ENCODE data around the gene FRMD4A.
"Not testable (repeated sequence)": the region's sequence is repeated elsewhere in the genome, so short reads cannot be mapped to it uniquely, and the experiment has no call there.

The FRMD4A gene

DNA sequence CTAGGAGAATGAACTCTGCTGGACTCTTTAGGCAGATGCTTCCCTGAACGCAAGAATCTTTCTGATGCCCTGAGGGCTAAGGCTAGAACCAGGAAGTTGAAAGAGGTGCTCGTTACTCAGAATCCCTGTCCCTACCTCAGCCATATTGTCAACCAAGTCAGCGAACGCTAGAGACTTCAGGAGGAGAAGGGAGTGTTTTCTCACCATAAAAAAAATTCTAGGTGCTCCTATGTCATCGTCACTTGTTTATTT, 384.6 kb downstream of the FRMD4A start:
- DNase-seq (ENCODE audit: low read depth): no peak

DNA sequence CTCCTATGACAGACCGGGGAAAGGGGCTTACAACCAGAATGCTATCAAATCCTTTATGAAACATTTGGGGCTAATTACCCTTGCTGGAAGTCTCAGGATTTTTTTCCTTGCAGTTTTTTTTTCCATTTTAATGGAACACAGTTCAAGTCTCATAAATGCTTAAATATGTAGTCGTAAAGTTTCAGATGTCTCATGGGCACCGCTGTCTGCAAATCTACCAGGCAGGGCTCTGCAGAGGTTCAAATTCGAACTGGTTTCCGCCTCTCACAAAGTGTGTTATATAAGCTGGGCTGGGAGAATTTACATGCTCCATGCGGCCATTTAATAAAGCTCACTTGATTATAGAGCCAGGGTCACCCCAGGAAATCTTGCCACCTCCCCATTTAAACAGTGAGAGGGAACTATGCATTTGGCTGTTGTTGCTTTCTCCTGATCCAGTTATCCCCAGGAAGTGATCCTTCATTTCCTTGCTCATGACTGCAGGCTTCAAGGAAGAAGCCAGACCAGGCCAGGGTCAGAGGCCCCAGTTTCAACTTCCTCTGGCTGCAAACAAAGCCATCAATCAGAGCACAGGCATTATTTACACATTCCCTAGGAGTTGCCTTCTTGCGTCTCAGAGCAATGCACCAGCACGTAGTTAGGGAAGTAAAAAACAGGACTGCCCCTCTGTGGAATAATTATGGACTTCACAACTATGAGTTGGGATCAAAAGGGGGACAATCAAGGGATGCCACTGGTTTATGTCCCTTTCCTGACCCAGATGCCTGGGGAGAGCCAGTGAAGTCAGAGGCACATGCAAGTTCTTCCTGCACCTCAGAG, 385.1 kb downstream of the FRMD4A start:
- no peak for DNase-seq (ENCODE audit: low read depth)

GRCh38 chr10:13944823-13945222, 385.9 kb downstream of the FRMD4A start:
- DNase-seq (ENCODE audit: low read depth): no peak

DNA sequence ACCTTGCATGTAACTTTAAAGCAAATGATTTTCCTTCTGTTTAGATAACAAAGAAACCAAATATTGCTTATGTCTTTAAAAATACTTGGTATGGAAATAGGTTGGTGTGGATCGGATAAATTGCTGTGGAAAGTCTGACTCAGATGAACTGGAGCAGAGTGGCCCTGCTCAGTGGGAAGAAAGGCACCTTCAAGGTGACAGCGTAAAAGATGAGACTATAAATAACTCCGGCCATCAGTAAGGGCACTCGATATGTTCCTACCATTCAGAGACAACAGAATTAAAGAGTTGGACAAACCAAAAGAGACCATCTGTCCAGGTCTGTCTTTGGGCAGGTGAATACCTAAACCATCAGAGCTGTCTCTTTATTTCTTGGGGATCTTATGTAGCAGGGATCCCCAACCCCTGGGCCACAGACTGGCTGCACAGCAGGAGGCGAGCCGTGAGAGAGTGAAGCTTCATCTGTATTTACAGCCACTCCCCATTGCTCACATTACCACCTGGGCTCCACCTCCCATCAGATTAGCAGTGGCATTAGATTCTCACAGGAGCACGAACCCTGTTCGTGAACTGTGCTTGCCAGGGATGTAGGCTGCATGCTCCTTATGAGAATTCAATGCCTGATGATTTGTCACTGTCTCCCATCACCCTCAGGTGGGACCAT, 386.9 kb downstream of the FRMD4A start:
- no peak for DNase-seq (ENCODE audit: low read depth)

DNA sequence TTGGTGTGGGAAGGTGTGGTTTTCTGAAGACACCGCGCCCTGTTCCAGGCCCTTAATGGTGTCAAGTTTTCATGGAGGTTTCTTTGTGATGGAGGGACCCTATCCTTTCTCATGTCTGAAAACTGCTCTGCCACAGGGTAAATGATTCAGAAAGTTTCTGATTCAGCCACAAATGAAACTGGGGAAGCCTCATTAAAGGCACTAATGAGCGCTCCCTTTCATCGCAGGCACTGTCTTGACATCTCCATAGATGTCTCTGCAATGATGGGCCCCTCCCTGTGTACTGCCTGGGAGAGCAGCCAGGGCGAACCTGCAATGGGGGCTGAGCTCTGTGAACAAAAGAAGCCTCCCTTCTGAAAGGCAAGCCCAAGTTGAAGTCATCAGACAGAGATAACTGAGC, 388.7 kb downstream of the FRMD4A start:
- DNase-seq (ENCODE audit: low read depth): no peak

GRCh38 chr10:13939391-13939790, 391.3 kb downstream of the FRMD4A start:
- no peak for DNase-seq (ENCODE audit: low read depth)

- DNase-seq (ENCODE audit: low read depth): no peak
Measured at GRCh38 chr10:13938950-13939349, 391.8 kb downstream of the FRMD4A start.

- no peak for DNase-seq (ENCODE audit: low read depth)
Measured at GRCh38 chr10:13936826-13937225, 393.9 kb downstream of the FRMD4A start.

GRCh38 chr10:13930120-13930519, 400.6 kb downstream of the FRMD4A start:
- DNase-seq (ENCODE audit: low read depth): no peak

GRCh38 chr10:13928451-13928850, 402.3 kb downstream of the FRMD4A start:
- no peak for DNase-seq (ENCODE audit: low read depth)

DNA sequence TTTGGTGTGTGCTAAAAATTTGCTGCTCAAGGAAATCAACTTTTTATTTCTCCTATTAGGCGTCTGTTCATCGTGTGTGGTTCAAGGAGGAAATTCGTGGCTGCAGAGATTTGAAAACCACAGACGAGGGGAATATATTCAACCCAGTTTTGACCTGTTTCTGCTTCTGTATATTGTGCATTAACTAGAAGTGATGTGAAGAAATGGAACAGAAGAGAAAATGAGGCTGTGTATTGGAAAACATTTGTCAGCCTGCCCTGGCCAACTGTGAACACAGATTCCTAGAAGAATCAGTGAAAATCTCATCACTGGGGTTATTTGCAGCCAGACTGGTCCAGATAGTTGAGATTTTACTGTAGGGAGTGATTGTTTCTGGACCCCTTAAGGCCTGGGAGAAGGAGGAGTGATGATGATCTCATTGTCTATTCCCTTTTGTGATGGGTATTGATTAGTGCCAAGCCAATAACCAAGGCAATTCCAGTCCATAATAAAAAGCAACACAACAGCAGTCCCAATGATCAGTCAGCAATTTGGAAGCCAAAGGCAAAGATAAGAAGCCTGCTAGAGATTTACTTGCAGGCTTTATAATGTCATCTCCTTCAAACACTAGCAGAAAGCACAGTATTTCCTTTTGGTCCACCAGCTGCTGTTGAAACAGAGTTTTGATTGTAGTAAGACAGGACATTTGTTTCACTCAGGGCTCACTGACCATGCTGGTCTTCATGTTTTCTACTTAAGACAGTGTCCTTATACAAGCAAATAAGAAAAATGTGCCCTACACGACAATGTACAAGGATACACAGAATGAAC, 404.5 kb downstream of the FRMD4A start:
- DNase-seq (ENCODE audit: low read depth): no peak

- DNase-seq (ENCODE audit: low read depth): peak; percentile 96
Measured at GRCh38 chr10:13924040-13924725, 406.5 kb downstream of the FRMD4A start.

GRCh38 chr10:13922586-13922985, 408.1 kb downstream of the FRMD4A start:
- DNase-seq (ENCODE audit: low read depth): peak; percentile 22

DNA sequence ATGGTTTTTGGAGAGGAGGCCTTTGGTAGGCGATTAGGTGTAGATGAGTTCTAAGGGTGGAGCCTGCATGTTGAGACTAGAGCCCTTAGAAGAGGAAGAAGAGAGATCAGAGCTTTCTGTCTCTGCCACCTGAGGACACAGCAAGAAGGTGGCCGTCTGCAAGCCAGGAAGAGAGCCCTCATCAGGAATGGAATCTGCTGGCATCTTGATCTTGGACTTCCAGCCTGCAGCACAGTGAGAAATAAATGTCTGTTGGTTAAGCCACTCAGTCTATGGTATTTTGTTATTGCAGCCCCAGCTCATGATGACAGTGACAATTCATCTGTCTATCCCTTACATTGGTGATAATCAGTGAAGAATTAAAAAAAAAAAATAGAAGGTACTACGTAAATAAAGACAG, 408.8 kb downstream of the FRMD4A start:
- DNase-seq (ENCODE audit: low read depth): no peak

- DNase-seq (ENCODE audit: low read depth): not testable (repeated sequence)
Measured at GRCh38 chr10:13921131-13921530, 409.6 kb downstream of the FRMD4A start.

GRCh38 chr10:13920465-13920864, 410.3 kb downstream of the FRMD4A start:
- no peak for DNase-seq (ENCODE audit: low read depth)

GRCh38 chr10:13920031-13920430, 410.7 kb downstream of the FRMD4A start:
- DNase-seq (ENCODE audit: low read depth): no peak

DNA sequence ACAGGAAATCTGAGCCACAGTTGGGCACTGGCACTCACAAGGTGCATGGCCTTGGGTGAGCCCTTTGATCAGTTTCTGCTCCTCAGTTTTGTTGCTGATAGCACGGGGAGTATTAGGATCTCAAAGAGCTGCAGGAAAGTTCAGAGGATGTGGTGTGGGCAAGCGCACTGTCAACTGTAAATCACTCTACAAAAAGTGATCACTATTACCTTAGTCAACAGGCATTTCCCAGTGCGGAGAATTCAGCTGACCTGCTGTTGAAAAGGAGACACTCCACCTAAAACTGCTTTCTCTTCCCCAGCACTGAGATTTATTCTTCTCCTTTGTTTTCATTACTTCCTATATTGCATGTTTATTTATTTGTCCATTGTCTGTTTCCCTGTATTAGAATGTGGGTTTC, 412.9 kb downstream of the FRMD4A start:
- DNase-seq (ENCODE audit: low read depth): no peak

DNA sequence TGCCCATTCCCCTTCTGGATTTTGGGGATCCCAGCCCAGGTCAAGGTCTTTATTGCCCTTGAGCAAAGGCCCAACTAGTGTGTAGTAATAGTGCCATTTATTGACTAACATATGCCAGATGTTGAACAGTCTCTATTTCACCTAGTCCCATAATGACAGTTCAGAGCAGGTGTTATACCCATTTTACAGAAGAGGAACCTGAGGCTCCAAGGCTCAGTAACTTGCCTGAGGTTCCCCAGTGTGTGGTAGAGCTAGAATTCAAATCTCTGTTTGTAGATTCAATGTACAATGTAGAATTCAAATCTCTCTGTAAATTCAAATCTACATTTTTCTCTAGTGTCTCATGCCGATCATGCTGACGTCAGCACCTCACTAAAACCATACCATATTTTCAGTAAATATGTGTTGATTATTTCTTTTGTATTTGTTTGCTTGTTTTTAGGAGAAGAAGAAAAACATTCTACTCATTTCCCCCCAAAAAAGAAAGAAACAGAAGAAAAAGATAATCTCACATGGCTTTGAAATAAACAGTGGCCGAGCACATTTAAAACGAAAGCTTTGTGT, 414.3 kb downstream of the FRMD4A start:
- DNase-seq (ENCODE audit: low read depth): no peak

- DNase-seq (ENCODE audit: low read depth): no peak
Measured at GRCh38 chr10:13915710-13916109, 415.0 kb downstream of the FRMD4A start.

DNA sequence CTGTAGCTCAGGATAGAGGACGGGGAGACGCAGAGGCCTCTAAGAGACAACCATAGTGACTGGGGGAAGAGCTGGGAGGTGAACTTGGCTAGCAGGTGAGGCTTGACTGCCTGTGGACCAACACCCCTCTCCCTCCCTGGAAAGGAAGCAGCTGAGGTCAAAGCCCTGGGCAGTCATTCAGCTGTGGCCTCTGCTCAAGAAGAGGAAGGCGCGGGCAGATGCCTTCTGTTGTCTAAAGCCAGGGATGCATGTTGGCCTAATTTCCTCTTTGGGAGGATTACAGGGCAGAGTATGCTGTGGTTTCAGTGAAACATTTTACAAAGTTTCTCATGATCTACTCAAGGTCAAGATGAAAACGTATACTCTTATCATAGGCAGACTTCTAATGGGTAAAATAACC, 416.8 kb downstream of the FRMD4A start:
- no peak for DNase-seq (ENCODE audit: low read depth)

DNA sequence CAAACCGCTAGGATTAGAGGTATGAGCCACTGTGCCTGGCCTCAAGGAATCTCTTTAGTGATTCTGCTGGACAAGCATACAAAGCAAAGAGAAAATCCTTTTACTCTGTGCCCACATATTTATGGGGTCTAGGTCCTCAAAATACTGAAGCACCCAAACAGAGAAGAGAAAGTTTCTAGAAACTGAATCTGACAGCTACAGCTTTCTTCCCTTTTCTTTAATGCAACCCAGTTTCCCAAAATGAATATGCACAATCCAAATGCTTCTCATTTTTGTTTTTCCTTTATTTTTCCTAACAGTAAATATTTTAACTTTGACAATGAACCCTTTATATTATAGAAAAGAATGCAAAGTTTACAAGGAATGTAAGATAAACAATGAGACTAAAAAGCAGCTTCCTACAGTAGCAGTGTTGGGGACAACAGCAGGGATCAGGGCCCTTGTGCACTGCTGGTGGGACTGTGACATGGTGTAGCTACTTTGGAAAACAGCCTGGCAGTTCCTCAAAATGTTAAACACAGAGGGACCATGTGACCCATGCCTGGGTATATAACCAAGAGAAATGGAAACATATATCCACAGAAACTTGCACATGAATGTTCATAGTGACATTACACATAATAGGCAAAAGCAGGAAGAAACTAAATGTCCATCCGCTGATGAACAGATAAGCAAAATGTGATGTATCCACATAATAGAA, 418.8 kb downstream of the FRMD4A start:
- DNase-seq (ENCODE audit: low read depth): no peak

Measured in stromal cell of bone marrow (primary cell).